ENCODE results near the gene GMCL2.

GMCL2 gene

DNA sequence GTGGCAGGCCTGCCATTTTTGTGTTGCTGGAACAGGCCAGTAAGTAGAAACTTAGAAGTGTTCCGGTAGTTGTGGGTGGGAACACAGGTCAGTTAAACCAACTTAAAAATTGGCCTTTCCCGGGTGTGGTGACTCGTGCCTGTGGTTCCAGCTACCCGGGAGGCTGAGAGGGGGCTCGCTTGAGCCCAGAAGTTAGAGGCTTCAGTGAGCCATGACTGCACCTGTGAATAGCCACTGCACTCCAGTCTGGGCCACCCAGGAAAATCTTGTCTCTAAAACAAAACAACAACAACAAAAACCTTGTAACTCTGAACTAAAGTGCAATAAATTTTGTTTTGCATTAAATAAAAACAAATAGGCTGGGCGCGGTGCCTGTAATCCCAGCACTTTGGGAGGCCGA, 32.1 kb downstream of the GMCL2 start:
- no peak overlapping the region for H3K27ac ChIP-seq (ENCODE audit: low read depth, low read length)
- no peak overlapping the region for H3K18ac ChIP-seq (ENCODE audit: low read length)
- DNase-seq, result no peak
- H4K91ac ChIP-seq (ENCODE audit: low read depth, low read length), result no peak overlapping the region
- no peak overlapping the region for H2BK120ac ChIP-seq (ENCODE audit: insufficient read depth, low read length, poor library complexity)
- H3K4me1 ChIP-seq (ENCODE audit: control insufficient read depth in 1 of 2, insufficient read depth in 2 of 2, low read length in 2 of 2), result peaks cover 5 to 8% of the 10 kb centered on the region in 2 experiments
- H3K9me3 ChIP-seq (ENCODE audit: insufficient read depth, low read depth, low read length), result no peaks in the 10 kb centered on the region
- no peak overlapping the region for H3K23ac ChIP-seq (ENCODE audit: low read length)
- H3K79me2 ChIP-seq (ENCODE audit: control insufficient read depth, insufficient read depth, low read length, poor library complexity), result peaks cover 4% of the 10 kb centered on the region
- no peak overlapping the region for H3K9ac ChIP-seq (ENCODE audit: low read length)
- H3K36me3 ChIP-seq (ENCODE audit: control insufficient read depth in 1 of 2, insufficient read depth in 2 of 2, low read length in 2 of 2), result peaks cover 13 to 19% of the 10 kb centered on the region in 2 experiments
- H3K79me1 ChIP-seq (ENCODE audit: low read length), result peaks cover 3% of the 10 kb centered on the region
- H2AFZ ChIP-seq (ENCODE audit: insufficient read depth, low read length, poor library complexity), result no peak overlapping the region
- H2BK5ac ChIP-seq (ENCODE audit: low read depth, low read length, poor library complexity), result no peak overlapping the region
- no peak overlapping the region for H2AK5ac ChIP-seq (ENCODE audit: low read length)
- H3K27me3 ChIP-seq (ENCODE audit: insufficient read depth, low read length), result no peaks in the 10 kb centered on the region
- no peak overlapping the region for H4K8ac ChIP-seq (ENCODE audit: low read depth, low read length)
- no peak overlapping the region for H2BK12ac ChIP-seq (ENCODE audit: low read length)
- H3K4me2 ChIP-seq (ENCODE audit: low read length), result no peak overlapping the region
- no peak overlapping the region for H3K4me3 ChIP-seq (ENCODE audit: low read depth, low read length)
- H3K14ac ChIP-seq (ENCODE audit: low read length), result no peak overlapping the region
- H3K4ac ChIP-seq (ENCODE audit: low read depth, low read length), result no peak overlapping the region
- H4K12ac ChIP-seq (ENCODE audit: low read depth, low read length), result no peak overlapping the region
- WGBS (ENCODE audit: extremely low coverage, insufficient coverage, insufficient read length), result no CpG with 5 or more reads among the region's 8 CpGs

DNA sequence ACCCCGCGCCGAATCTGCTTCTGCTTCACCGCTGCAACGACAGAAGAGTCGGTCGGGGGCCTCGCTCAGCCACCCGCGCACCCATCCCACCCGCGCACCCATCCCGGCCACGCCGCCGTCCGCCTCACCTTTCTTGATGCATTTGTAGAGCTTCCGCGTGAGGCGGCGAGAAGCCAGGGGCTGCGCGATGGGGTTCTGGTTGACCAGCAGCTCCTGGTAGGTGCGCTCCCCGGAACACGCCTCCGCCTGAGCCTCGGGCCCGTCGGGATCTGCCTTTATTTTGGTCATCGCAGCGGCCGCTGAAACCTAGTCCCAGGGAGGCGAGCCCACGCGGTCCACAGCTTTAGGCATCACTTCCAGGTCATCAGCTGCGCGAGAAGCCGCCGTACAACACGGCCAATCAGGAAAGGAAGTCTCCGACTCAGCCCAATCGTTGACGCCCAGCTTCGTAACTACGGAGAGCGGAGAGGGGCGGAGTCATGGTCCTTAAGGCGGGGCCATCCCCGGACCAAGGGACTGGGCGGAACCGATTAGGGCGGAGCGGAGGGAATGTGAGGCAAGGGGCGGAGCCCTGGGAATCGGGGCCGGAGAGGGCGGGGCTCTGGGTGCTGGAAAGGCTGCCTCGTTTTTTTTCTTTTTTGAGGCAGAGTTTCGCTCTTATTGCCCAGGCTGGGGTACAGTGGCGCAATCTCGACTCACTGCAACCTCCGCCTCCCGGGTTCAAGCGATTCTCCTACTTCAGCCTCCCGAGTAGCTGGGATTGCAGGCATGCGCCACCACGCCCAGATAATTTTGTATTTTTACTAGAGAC, 33.4 kb downstream of the GMCL2 start, which contains the start of gene NHP2:
Gene NHP2 (minus strand): TSS at position 356 of the 811 bp plus-strand sequence. CDS start 68 bp downstream, at position 288.
- peak within 1 kb of the TSS; percentile 77 for H3K4ac ChIP-seq (ENCODE audit: low read depth, low read length)
- peaks cover 24 to 33% of the 10 kb centered on the region in 2 experiments for H3K36me3 ChIP-seq (ENCODE audit: control insufficient read depth in 1 of 2, insufficient read depth in 2 of 2, low read length in 2 of 2)
- peak within 1 kb of the TSS; percentile 88 for H3K4me2 ChIP-seq (ENCODE audit: low read length)
- H2AFZ ChIP-seq (ENCODE audit: insufficient read depth, low read length, poor library complexity), result peak within 1 kb of the TSS; percentile 93
- H2BK5ac ChIP-seq (ENCODE audit: low read depth, low read length, poor library complexity), result peak within 1 kb of the TSS; percentile 7
- H3K79me1 ChIP-seq (ENCODE audit: low read length), result peaks cover 3% of the 10 kb centered on the region
- H4K91ac ChIP-seq (ENCODE audit: low read depth, low read length), result peak within 1 kb of the TSS; percentile 91
- H2BK12ac ChIP-seq (ENCODE audit: low read length), result no peak within 1 kb of the TSS
- H3K4me1 ChIP-seq (ENCODE audit: control insufficient read depth in 1 of 2, insufficient read depth in 2 of 2, low read length in 2 of 2), result peaks cover 5 to 8% of the 10 kb centered on the region in 2 experiments
- H3K9ac ChIP-seq (ENCODE audit: low read length), result peak within 1 kb of the TSS; percentile 16
- H3K27me3 ChIP-seq (ENCODE audit: insufficient read depth, low read length), result no peaks in the 10 kb centered on the region
- peak within 1 kb of the TSS; percentile 73 for H3K18ac ChIP-seq (ENCODE audit: low read length)
- peak within 1 kb of the TSS; percentile 33 for H3K14ac ChIP-seq (ENCODE audit: low read length)
- peak within 1 kb of the TSS; percentile 86 for H4K8ac ChIP-seq (ENCODE audit: low read depth, low read length)
- WGBS (ENCODE audit: extremely low coverage, insufficient coverage, insufficient read length), result no CpG with 5 or more reads among the region's 68 CpGs
- peaks cover 4% of the 10 kb centered on the region for H3K79me2 ChIP-seq (ENCODE audit: control insufficient read depth, insufficient read depth, low read length, poor library complexity)
- DNase-seq, result peak; percentile 99 to 100
- peak within 1 kb of the TSS; percentile 44 for H2AK5ac ChIP-seq (ENCODE audit: low read length)
- no peak within 1 kb of the TSS for H3K23ac ChIP-seq (ENCODE audit: low read length)
- no peak within 1 kb of the TSS for H3K27ac ChIP-seq (ENCODE audit: low read depth, low read length)
- H4K12ac ChIP-seq (ENCODE audit: low read depth, low read length), result peak within 1 kb of the TSS; percentile 87
- H2BK120ac ChIP-seq (ENCODE audit: insufficient read depth, low read length, poor library complexity), result peak within 1 kb of the TSS; percentile 26
- H3K4me3 ChIP-seq (ENCODE audit: low read depth, low read length), result peak within 1 kb of the TSS; percentile 85
- no peaks in the 10 kb centered on the region for H3K9me3 ChIP-seq (ENCODE audit: insufficient read depth, low read depth, low read length)

DNA sequence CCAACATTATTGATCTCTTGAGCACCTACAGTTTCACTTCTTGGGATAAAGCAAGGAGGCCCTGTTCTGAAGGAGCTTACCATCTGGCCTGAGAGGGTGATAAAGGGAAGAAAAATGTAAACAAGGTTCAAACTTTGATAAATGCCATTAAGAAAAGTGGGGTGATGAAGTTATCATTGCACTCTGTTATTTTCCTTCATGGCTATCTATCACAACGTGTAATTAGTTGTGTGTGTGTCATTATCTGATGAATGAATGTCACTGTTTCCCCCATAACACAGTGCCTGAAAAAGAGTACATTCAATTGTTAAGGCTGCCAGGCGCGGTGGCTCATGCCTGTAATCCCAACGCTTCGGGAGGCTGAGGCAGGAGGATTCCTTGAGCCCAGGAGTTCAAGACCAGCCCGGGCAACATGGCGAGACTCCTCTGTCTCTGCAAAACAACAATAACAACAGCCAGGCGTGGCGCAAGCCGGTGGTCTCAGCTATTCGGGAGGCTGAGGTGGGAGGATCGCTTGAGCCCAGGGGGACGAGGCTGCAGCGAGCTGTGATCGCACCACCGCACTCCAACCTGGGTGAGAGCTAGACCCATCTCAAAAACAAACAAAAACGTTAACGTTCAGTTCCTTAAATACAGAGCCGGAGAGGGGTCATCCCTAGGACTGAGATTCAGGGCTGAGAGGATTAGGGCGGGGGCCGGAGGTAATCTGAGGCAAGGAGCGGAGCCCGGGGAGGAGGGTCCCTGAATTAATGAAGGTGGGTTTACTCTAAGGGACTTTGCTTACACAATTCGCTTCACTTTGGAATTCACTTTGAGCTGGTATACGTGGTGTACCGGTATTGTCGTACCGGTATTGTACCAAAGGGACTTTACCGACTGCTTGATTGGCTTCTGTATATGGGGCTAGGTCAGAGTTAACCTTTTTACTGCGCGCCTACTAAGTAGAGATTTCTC, 34.4 kb downstream of the GMCL2 start:
- Histone ChIP-seq H3K79me2 (ENCODE audit: control insufficient read depth, insufficient read depth, low read length, poor library complexity) (peaks cover 4% of the 10 kb centered on the region), H4K8ac (ENCODE audit: low read depth, low read length) (peak overlapping the region; percentile 86), H3K4ac (ENCODE audit: low read depth, low read length) (peak overlapping the region; percentile 77), H3K27me3 (ENCODE audit: insufficient read depth, low read length) (no peaks in the 10 kb centered on the region), H2BK12ac (ENCODE audit: low read length) (no peak overlapping the region), H3K4me1 (ENCODE audit: control insufficient read depth in 1 of 2, insufficient read depth in 2 of 2, low read length in 2 of 2) (peaks cover 5 to 8% of the 10 kb centered on the region in 2 experiments), H3K9ac (ENCODE audit: low read length) (peak overlapping the region; percentile 16), H3K79me1 (ENCODE audit: low read length) (peaks cover 3% of the 10 kb centered on the region), H3K18ac (ENCODE audit: low read length) (peak overlapping the region; percentile 48), H2BK120ac (ENCODE audit: insufficient read depth, low read length, poor library complexity) (no peak overlapping the region), H4K91ac (ENCODE audit: low read depth, low read length) (peak overlapping the region; percentile 91), H3K27ac (ENCODE audit: low read depth, low read length) (no peak overlapping the region), H2AK5ac (ENCODE audit: low read length) (peak overlapping the region; percentile 44), H3K4me2 (ENCODE audit: low read length) (peak overlapping the region; percentile 88), H3K36me3 (ENCODE audit: control insufficient read depth in 1 of 2, insufficient read depth in 2 of 2, low read length in 2 of 2) (peaks cover 32 to 42% of the 10 kb centered on the region in 2 experiments), H2AFZ (ENCODE audit: insufficient read depth, low read length, poor library complexity) (no peak overlapping the region), H2BK5ac (ENCODE audit: low read depth, low read length, poor library complexity) (peak overlapping the region; percentile 7), H4K12ac (ENCODE audit: low read depth, low read length) (peak overlapping the region; percentile 62), H3K23ac (ENCODE audit: low read length) (no peak overlapping the region), H3K4me3 (ENCODE audit: low read depth, low read length) (peak overlapping the region; percentile 85), H3K9me3 (ENCODE audit: insufficient read depth, low read depth, low read length) (no peaks in the 10 kb centered on the region), H3K14ac (ENCODE audit: low read length) (no peak overlapping the region)
- WGBS (ENCODE audit: extremely low coverage, insufficient coverage, insufficient read length), result no CpG with 5 or more reads among the region's 31 CpGs
- DNase-seq, result no peak

GRCh38 chr5:178150977-178151734, 36.0 kb downstream of the GMCL2 start:
- H3K79me2 ChIP-seq (ENCODE audit: control insufficient read depth, insufficient read depth, low read length, poor library complexity), result peaks cover 4% of the 10 kb centered on the region
- H3K36me3 ChIP-seq (ENCODE audit: control insufficient read depth in 1 of 2, insufficient read depth in 2 of 2, low read length in 2 of 2), result peaks cover 46 to 58% of the 10 kb centered on the region in 2 experiments
- H4K8ac ChIP-seq (ENCODE audit: low read depth, low read length), result no peak overlapping the region
- H3K4me1 ChIP-seq (ENCODE audit: control insufficient read depth in 1 of 2, insufficient read depth in 2 of 2, low read length in 2 of 2), result peaks cover 6 to 10% of the 10 kb centered on the region in 2 experiments
- no peak overlapping the region for H2AFZ ChIP-seq (ENCODE audit: insufficient read depth, low read length, poor library complexity)
- no CpG with 5 or more reads among the region's 11 CpGs for WGBS (ENCODE audit: extremely low coverage, insufficient coverage, insufficient read length)
- no peak overlapping the region for H2AK5ac ChIP-seq (ENCODE audit: low read length)
- no peak overlapping the region for H2BK5ac ChIP-seq (ENCODE audit: low read depth, low read length, poor library complexity)
- DNase-seq, result no peak
- H3K79me1 ChIP-seq (ENCODE audit: low read length), result peaks cover 3% of the 10 kb centered on the region
- no peaks in the 10 kb centered on the region for H3K27me3 ChIP-seq (ENCODE audit: insufficient read depth, low read length)
- H4K91ac ChIP-seq (ENCODE audit: low read depth, low read length), result no peak overlapping the region
- H3K23ac ChIP-seq (ENCODE audit: low read length), result no peak overlapping the region
- no peak overlapping the region for H3K14ac ChIP-seq (ENCODE audit: low read length)
- no peak overlapping the region for H3K4ac ChIP-seq (ENCODE audit: low read depth, low read length)
- no peaks in the 10 kb centered on the region for H3K9me3 ChIP-seq (ENCODE audit: insufficient read depth, low read depth, low read length)
- no peak overlapping the region for H2BK120ac ChIP-seq (ENCODE audit: insufficient read depth, low read length, poor library complexity)
- no peak overlapping the region for H4K12ac ChIP-seq (ENCODE audit: low read depth, low read length)
- H2BK12ac ChIP-seq (ENCODE audit: low read length), result no peak overlapping the region
- no peak overlapping the region for H3K4me3 ChIP-seq (ENCODE audit: low read depth, low read length)
- H3K18ac ChIP-seq (ENCODE audit: low read length), result no peak overlapping the region
- no peak overlapping the region for H3K4me2 ChIP-seq (ENCODE audit: low read length)
- no peak overlapping the region for H3K9ac ChIP-seq (ENCODE audit: low read length)
- H3K27ac ChIP-seq (ENCODE audit: low read depth, low read length), result no peak overlapping the region
